Thyroid gland (tissue), 4 donors: Measurements from ENCODE around the gene CDHR3. TPM values are rescaled to one million over a fixed set of nuclear protein-coding genes. Genes with fewer than 3 reads are reported as not detected.

Source experiments
- DNase-seq, 2 donors: peaks; one replicate each; pipeline ENCODE4 v3.0.0-alpha.2; 2019
- H3K27ac ChIP-seq, 3 donors: fragments of 200-600 bp; sonication (generic); 1 replicate in 2 of 3; 2 replicates in 1 of 3; pipeline ENCODE4 v1.5.1; 2016 to 2019; ENCODE audit warnings: mild to moderate bottlenecking in 1 of 3, moderate library complexity in 1 of 3
- H3K27me3 ChIP-seq: fragments of 200-600 bp; sonication (generic); one replicate; pipeline ENCODE4 v1.5.1; 2019
- H3K36me3 ChIP-seq, 2 donors: fragments of 200-600 bp; sonication (generic); one replicate each; pipeline ENCODE4 v1.5.1; 2016 to 2019
- H3K4me1 ChIP-seq, 2 donors: fragments of 200-600 bp; sonication (generic); one replicate each; pipeline ENCODE4 v1.5.1; 2017 to 2019
- H3K4me3 ChIP-seq, 3 donors: fragments of 200-600 bp; sonication (generic); replicated peaks in 1 of 3; 1 replicate in 2 of 3; 2 replicates in 1 of 3; pipeline ENCODE4 v1.5.1; 2016; ENCODE audit warnings: mild to moderate bottlenecking in 1 of 3
- H3K9me3 ChIP-seq: fragments of 200-600 bp; sonication (generic); one replicate; pipeline ENCODE4 v1.5.1; 2017
- POLR2A ChIP-seq, 2 donors: fragments of 450-650 bp; IDR thresholded peaks; one replicate each; pipeline ENCODE4 v1.6.1; 2017; ENCODE audit warnings: antibody characterized with exemption in 2 of 2, mild to moderate bottlenecking in 2 of 2, moderate library complexity in 1 of 2
- WGBS, 2 donors: methylation state at CpG; one replicate each; pipeline ENCODE4 v1.1.5; 2017; 5-methylcytosine and 5-hydroxymethylcytosine counted together
- intact Hi-C: fragments of 100-400 bp; cut with DNase I; formaldehyde crosslinking; loops from one replicate; pipeline ENCODE4 v1.15.1; 2023
- total RNA-seq, 4 donors: library from RNA; depleted of rRNA; stranded (reverse); fragments of >200 nt; gene quantifications; one replicate each; pipeline ENCODE4 v1.2.3, GENCODE V29; 2016
- TF ChIP-seq, protein P1 (sequence below), 6 experiments: fragments of 200-600 bp in 3 of 6; fragments of 450-650 bp in 3 of 6; sonication (generic) in 3 of 6; IDR thresholded peaks; one replicate each; pipeline ENCODE4 v1.5.1; 2016 to 2019; ENCODE audit warnings: antibody characterized with exemption in 6 of 6, mild to moderate bottlenecking in 2 of 6, inconsistent platforms in 1 of 6, moderate library complexity in 1 of 6

Gene CDHR3
- total RNA-seq, 4 donors from 2014 or later, result 5.8 to 8.6 (median 7.3) TPM

DNA sequence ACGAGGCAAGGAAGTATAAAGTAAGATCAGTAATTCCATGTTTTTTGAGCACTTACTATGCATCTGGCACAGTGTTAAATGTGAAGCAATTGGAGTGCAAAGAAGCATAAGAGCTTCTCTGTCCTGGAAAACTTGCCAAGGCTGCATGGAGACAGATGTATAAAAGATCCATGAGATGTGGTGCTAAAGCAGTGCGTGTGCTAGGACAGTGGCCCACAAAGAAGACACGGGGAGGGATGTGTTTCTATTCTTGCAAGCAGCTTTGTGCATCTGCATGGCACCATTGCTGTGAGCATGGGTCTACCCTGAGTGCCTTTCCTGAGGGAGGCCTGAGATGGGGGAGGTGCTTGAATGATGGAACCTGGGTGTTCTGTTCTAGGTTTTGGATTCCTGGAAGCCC lies 5.1 kb upstream of the CDHR3 start:
- intact Hi-C loops, result no loop called here
- WGBS, 2 donors, result 82% methylated on average over 3 of the region's 3 CpGs
- Histone ChIP-seq H3K4me3 (no peak overlapping the region), H3K4me1 (peaks cover 2 to 4% of the 10 kb centered on the region in 2 donors), H3K27ac (no peak overlapping the region), H3K9me3 (no peaks in the 10 kb centered on the region), H3K36me3 (no peaks in the 10 kb centered on the region), H3K27me3 (no peaks in the 10 kb centered on the region)
- DNase-seq, result no peak
- TF ChIP-seq, protein P1, sequence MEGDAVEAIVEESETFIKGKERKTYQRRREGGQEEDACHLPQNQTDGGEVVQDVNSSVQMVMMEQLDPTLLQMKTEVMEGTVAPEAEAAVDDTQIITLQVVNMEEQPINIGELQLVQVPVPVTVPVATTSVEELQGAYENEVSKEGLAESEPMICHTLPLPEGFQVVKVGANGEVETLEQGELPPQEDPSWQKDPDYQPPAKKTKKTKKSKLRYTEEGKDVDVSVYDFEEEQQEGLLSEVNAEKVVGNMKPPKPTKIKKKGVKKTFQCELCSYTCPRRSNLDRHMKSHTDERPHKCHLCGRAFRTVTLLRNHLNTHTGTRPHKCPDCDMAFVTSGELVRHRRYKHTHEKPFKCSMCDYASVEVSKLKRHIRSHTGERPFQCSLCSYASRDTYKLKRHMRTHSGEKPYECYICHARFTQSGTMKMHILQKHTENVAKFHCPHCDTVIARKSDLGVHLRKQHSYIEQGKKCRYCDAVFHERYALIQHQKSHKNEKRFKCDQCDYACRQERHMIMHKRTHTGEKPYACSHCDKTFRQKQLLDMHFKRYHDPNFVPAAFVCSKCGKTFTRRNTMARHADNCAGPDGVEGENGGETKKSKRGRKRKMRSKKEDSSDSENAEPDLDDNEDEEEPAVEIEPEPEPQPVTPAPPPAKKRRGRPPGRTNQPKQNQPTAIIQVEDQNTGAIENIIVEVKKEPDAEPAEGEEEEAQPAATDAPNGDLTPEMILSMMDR (IDR thresholded peaks at IDR 0.05), result no peak
- TF ChIP-seq POLR2A (IDR thresholded peaks at IDR 0.05), result no peak

DNA sequence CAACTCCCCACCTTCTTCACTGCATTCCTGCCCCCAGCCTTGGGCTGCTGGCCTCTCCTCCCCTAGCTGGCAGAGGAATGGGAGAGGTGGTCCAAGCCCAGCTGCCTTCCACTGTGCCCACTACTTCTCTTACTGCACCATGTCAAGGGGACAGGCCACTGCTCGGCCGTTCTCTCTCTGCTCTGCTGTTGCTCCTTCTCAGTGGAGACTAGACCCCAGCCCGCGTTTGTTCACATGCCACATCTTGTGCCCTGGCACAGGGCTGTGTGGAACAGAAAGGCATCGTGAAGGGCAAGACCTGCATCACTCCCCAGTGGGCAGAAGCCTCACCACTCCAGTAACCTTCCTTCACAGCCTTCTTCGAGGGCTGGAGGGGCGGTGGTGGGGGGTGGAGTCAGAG lies 711 bp upstream of the CDHR3 start:
- Histone ChIP-seq H3K4me1 (peaks cover 6 to 8% of the 10 kb centered on the region in 2 donors), H3K27me3 (no peaks in the 10 kb centered on the region), H3K27ac (no peak overlapping the region), H3K9me3 (no peaks in the 10 kb centered on the region), H3K4me3 (no peak overlapping the region), H3K36me3 (no peaks in the 10 kb centered on the region)
- no peak for TF ChIP-seq POLR2A (IDR thresholded peaks at IDR 0.05)
- TF ChIP-seq, protein P1 (IDR thresholded peaks at IDR 0.05), result no peak
- DNase-seq, result no peak
- WGBS, 2 donors, result 86 to 93% methylated on average over 7 of the region's 7 CpGs
- intact Hi-C loops, result no loop called here

GRCh38 chr7:105971845-105972244 lies 8.8 kb downstream of the CDHR3 start:
- TF ChIP-seq, protein P1 (IDR thresholded peaks at IDR 0.05), result no peak
- no peak for TF ChIP-seq POLR2A (IDR thresholded peaks at IDR 0.05)
- H3K4me3 ChIP-seq, result no peak overlapping the region
- 67 to 97% methylated on average over 2 of the region's 2 CpGs for WGBS, 2 donors
- H3K27ac ChIP-seq, result no peak overlapping the region
- H3K36me3 ChIP-seq, result no peaks in the 10 kb centered on the region
- peaks cover 0 to 5% of the 10 kb centered on the region in 2 donors for H3K4me1 ChIP-seq
- H3K9me3 ChIP-seq, result no peaks in the 10 kb centered on the region
- intact Hi-C loops, result no loop called here
- DNase-seq, result no peak
- H3K27me3 ChIP-seq, result no peaks in the 10 kb centered on the region

DNA sequence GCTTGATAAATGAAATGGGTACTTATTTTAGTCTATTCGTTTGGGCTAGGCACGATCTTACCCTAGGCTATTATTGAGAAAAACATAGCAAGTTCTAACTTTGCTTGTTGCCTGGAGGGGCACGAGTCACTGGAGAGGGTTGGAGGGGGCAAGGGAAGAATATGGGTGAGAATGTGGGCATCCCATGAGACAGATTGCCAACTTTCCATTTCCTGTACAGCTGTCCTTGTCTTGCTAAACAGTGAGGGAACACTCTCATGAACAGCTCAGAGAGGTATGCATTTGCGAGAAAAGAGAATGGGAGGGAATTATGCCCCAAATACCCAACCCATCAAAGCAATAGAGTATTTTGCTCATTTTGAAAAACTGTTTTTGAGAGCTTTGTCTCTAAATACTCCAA lies 9.2 kb downstream of the CDHR3 start:
- Histone ChIP-seq H3K27me3 (no peaks in the 10 kb centered on the region), H3K4me1 (peaks cover 0 to 8% of the 10 kb centered on the region in 2 donors), H3K4me3 (no peak overlapping the region), H3K36me3 (no peaks in the 10 kb centered on the region), H3K27ac (no peak overlapping the region), H3K9me3 (no peaks in the 10 kb centered on the region)
- 35 to 90% methylated on average over 4 of the region's 4 CpGs for WGBS, 2 donors
- intact Hi-C loops, result no loop called here
- no peak for DNase-seq
- TF ChIP-seq, protein P1 (IDR thresholded peaks at IDR 0.05), result no peak
- TF ChIP-seq POLR2A (IDR thresholded peaks at IDR 0.05), result no peak

DNA sequence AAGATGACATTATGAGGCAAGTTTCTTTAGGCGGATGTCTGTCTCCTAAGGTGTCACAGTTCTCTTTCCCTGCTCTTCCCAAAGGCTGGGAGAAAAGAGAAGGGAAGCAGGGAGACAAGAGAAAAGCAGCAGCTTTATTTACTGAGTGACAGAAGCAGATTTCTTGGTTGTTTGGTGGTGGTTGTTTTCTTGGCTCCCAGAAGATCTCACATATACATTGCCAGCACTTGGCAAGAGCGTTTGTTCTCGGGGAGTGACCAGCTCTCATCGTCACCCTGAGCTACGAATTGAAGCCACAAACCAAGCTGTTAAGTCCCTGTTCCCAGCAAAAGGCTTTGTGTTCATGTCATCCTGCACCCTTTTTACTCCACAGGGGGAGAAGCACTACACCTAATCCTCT lies 11.4 kb downstream of the CDHR3 start:
- 75 to 83% methylated on average over 5 of the region's 5 CpGs for WGBS, 2 donors
- intact Hi-C loops, result no loop called here
- no peak overlapping the region for H3K27ac ChIP-seq
- no peak overlapping the region for H3K4me3 ChIP-seq
- no peak for TF ChIP-seq POLR2A (IDR thresholded peaks at IDR 0.05)
- TF ChIP-seq, protein P1 (IDR thresholded peaks at IDR 0.05), result no peak
- no peak for DNase-seq
- H3K36me3 ChIP-seq, result no peaks in the 10 kb centered on the region
- no peaks in the 10 kb centered on the region for H3K9me3 ChIP-seq
- H3K4me1 ChIP-seq, result peaks cover 7 to 29% of the 10 kb centered on the region in 2 donors
- no peaks in the 10 kb centered on the region for H3K27me3 ChIP-seq
